ENCODE measurements around the gene NHLRC1.

- TF ChIP-seq CTCF (IDR thresholded peaks at IDR 0.05; ENCODE audit: borderline replicate concordance, extremely low read depth, low read length, poor library complexity, severe bottlenecking) (no peak), EZH2 (IDR thresholded peaks at IDR 0.05; ENCODE audit: borderline replicate concordance, low read depth, low read length, severe bottlenecking) (no peak)
Measured at GRCh38 chr6:18161431-18161830, 39.0 kb upstream of the NHLRC1 start.
